ENCODE data around the gene EFHD2.

Gene EFHD2

GRCh38 chr1:15380601-15381508 is 28.8 kb upstream of the EFHD2 start:
- ChIA-PET CTCF (interaction anchor here (0.6 to 0.7 kb wide), 2 partner anchors 57 to 247 kb away, joined by 3 to 4 read pairs; no protein-coding TSS in a partner anchor), POLR2A (no interaction called here)
- Histone ChIP-seq H3K36me3 (ENCODE audit: control insufficient read depth in 2 of 2, insufficient read depth in 1 of 2, low read length in 2 of 2) (no peaks in the 10 kb centered on the region), H3K4me1 (ENCODE audit: control insufficient read depth, insufficient read depth, low read length) (no peaks in the 10 kb centered on the region), H3K4me3 (ENCODE audit: low read depth, low read length) (no peak overlapping the region), H3K9me3 (ENCODE audit: control insufficient read depth, insufficient read depth, low read depth, low read length) (no peaks in the 10 kb centered on the region), H3K27ac (ENCODE audit: extremely low read depth, low read depth, low read length) (no peak overlapping the region)
- TF ChIP-seq ZNF561 (tag by site-specific recombination; IDR thresholded peaks at IDR 0.05; ENCODE audit: borderline replicate concordance) (no peak), ZNF514 (tag by site-specific recombination; IDR thresholded peaks at IDR 0.05) (no peak), PRDM4 (tag by site-specific recombination; IDR thresholded peaks at IDR 0.05) (no peak), ZBTB49 (tag by site-specific recombination; IDR thresholded peaks at IDR 0.05; ENCODE audit: low read depth) (no peak), ZNF48 (tag by site-specific recombination; IDR thresholded peaks at IDR 0.05) (no peak), SCRT2 (tag by site-specific recombination; IDR thresholded peaks at IDR 0.05) (no peak), SCRT1 (tag by site-specific recombination; IDR thresholded peaks at IDR 0.05; ENCODE audit: borderline replicate concordance) (no peak), ZNF274 (IDR thresholded peaks at IDR 0.05; ENCODE audit: low read length) (no peak), ZNF274 (tag by site-specific recombination; IDR thresholded peaks at IDR 0.05; ENCODE audit: borderline replicate concordance) (no peak), ZNF433 (tag by site-specific recombination; IDR thresholded peaks at IDR 0.05; ENCODE audit: low read depth) (no peak), ZXDB (tag by site-specific recombination; IDR thresholded peaks at IDR 0.05) (no peak), ZBTB48 (tag by site-specific recombination; IDR thresholded peaks at IDR 0.05) (no peak), ZNF350 (tag by site-specific recombination; IDR thresholded peaks at IDR 0.05) (no peak)

GRCh38 chr1:15381805-15382204 is 27.9 kb upstream of the EFHD2 start:
- ChIA-PET POLR2A (no interaction called here), CTCF (interaction anchor here (1.1 kb wide), 1 partner anchor 254 kb away, joined by 4 read pairs; no protein-coding TSS in a partner anchor)
- no peaks in the 10 kb centered on the region for H3K36me3 ChIP-seq (ENCODE audit: control insufficient read depth in 2 of 2, insufficient read depth in 1 of 2, low read length in 2 of 2)
- no peaks in the 10 kb centered on the region for H3K4me1 ChIP-seq (ENCODE audit: control insufficient read depth, insufficient read depth, low read length)
- no peak overlapping the region for H3K27ac ChIP-seq (ENCODE audit: extremely low read depth, low read depth, low read length)
- H3K4me3 ChIP-seq (ENCODE audit: low read depth, low read length): no peak overlapping the region
- no peaks in the 10 kb centered on the region for H3K9me3 ChIP-seq (ENCODE audit: control insufficient read depth, insufficient read depth, low read depth, low read length)
- TF ChIP-seq ZNF843 (tag by site-specific recombination; IDR thresholded peaks at IDR 0.05) (no peak), ZNF2 (tag by site-specific recombination; IDR thresholded peaks at IDR 0.05) (no peak), GLIS2 (tag by site-specific recombination; IDR thresholded peaks at IDR 0.05) (no peak), YY1 (tag by site-specific recombination; IDR thresholded peaks at IDR 0.05) (no peak), ZNF549 (tag by site-specific recombination; IDR thresholded peaks at IDR 0.05) (no peak), ZNF660 (tag by site-specific recombination; IDR thresholded peaks at IDR 0.05) (no peak), ZBTB21 (tag by site-specific recombination; IDR thresholded peaks at IDR 0.05) (no peak), BCL6B (tag by site-specific recombination; IDR thresholded peaks at IDR 0.05) (no peak), WT1 (tag by site-specific recombination; IDR thresholded peaks at IDR 0.05) (no peak), ZNF501 (tag by site-specific recombination; IDR thresholded peaks at IDR 0.05) (no peak), ZNF416 (tag by site-specific recombination; IDR thresholded peaks at IDR 0.05) (no peak), ZNF37A (tag by site-specific recombination; IDR thresholded peaks at IDR 0.05) (no peak), ZNF621 (tag by site-specific recombination; IDR thresholded peaks at IDR 0.05) (no peak), ZNF561 (tag by site-specific recombination; IDR thresholded peaks at IDR 0.05; ENCODE audit: borderline replicate concordance) (no peak)

All from HEK293 (cell line).